ENCODE measurements around the gene RAB4B.

Gene RAB4B

DNA sequence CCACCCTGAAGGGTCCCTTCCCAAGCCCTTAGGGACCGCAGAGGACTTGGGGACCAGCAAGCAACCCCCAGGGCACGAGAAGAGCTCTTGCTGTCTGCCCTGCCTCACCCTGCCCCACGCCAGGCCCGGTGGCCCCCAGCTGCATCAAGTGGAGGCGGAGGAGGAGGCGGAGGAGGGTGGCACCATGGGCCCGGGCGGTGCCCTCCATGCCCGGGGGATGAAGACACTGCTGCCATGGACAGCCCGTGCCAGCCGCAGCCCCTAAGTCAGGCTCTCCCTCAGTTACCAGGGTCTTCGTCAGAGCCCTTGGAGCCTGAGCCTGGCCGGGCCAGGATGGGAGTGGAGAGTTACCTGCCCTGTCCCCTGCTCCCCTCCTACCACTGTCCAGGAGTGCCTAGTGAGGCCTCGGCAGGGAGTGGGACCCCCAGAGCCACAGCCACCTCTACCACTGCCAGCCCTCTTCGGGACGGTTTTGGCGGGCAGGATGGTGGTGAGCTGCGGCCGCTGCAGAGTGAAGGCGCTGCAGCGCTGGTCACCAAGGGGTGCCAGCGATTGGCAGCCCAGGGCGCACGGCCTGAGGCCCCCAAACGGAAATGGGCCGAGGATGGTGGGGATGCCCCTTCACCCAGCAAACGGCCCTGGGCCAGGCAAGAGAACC, 22.4 kb downstream of the RAB4B start:
- Mint-ChIP-seq H3K27me3 (ENCODE audit: low read depth) (no peaks in the 10 kb centered on the region), H3K36me3 (ENCODE audit: low read depth) (peaks cover 27% of the 10 kb centered on the region), H3K4me1 (peaks cover 46% of the 10 kb centered on the region), H3K4me3 (peak overlapping the region; percentile 98 to 99 (median 99)), H3K9me3 (no peaks in the 10 kb centered on the region), H3K27ac (peak overlapping the region; percentile 92 to 98 (median 96))
- TF ChIP-seq, protein P1, sequence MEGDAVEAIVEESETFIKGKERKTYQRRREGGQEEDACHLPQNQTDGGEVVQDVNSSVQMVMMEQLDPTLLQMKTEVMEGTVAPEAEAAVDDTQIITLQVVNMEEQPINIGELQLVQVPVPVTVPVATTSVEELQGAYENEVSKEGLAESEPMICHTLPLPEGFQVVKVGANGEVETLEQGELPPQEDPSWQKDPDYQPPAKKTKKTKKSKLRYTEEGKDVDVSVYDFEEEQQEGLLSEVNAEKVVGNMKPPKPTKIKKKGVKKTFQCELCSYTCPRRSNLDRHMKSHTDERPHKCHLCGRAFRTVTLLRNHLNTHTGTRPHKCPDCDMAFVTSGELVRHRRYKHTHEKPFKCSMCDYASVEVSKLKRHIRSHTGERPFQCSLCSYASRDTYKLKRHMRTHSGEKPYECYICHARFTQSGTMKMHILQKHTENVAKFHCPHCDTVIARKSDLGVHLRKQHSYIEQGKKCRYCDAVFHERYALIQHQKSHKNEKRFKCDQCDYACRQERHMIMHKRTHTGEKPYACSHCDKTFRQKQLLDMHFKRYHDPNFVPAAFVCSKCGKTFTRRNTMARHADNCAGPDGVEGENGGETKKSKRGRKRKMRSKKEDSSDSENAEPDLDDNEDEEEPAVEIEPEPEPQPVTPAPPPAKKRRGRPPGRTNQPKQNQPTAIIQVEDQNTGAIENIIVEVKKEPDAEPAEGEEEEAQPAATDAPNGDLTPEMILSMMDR (IDR thresholded peaks at IDR 0.05; ENCODE audit: unreplicated experiment in 3 of 3) = no peak

DNA sequence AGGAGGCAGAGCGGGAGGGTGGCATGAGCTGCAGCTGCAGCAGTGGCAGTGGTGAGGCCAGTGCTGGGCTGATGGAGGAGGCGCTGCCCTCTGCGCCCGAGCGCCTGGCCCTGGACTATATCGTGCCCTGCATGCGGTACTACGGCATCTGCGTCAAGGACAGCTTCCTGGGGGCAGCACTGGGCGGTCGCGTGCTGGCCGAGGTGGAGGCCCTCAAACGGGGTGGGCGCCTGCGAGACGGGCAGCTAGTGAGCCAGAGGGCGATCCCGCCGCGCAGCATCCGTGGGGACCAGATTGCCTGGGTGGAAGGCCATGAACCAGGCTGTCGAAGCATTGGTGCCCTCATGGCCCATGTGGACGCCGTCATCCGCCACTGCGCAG, 22.9 kb downstream of the RAB4B start:
- Mint-ChIP-seq H3K4me1 (peaks cover 51% of the 10 kb centered on the region), H3K4me3 (peak overlapping the region; percentile 98 to 99 (median 99)), H3K27me3 (ENCODE audit: low read depth) (no peaks in the 10 kb centered on the region), H3K9me3 (no peaks in the 10 kb centered on the region), H3K27ac (no peak overlapping the region), H3K36me3 (ENCODE audit: low read depth) (peaks cover 27% of the 10 kb centered on the region)
- TF ChIP-seq, protein P1 (IDR thresholded peaks at IDR 0.05; ENCODE audit: unreplicated experiment in 3 of 3) = no peak

DNA sequence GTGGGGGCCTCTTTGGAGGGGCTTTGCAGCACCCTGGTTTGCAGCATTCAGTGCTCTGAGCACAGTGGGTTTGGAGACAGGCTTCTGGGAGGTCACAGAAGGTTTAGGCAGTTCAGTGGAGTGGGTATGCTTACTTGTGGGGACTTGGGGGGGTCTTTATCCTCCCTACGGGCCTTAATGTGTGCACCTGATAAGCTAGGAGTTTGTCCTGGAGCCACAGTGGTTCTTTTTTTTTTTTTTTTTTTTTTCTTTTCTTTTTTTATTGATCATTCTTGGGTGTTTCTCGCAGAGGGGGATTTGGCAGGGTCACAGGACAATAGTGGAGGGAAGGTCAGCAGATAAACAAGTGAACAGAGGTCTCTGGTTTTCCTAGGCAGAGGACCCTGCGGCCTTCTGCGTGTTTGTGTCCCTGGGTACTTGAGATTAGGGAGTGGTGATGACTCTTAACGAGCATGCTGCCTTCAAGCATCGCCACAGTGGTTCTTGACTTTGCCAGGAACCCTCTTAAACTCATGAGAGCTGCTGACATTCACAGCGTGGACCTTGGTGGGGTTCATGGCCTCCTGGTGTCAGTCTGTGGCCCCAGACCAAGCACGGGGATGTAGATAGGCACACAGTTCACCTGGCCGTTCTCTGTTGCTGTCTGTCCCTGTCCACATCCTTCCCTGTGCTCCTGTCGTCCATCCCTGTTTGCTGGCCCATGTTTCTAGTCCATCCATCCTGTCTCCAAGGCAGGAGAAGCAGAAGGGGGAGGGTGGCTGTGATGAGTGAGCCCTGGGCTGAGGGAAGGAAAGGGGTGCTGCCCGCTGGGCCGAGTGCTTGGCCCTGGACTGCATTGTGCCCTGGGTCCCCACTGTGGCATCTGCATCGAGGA, 23.6 kb downstream of the RAB4B start:
- H3K4me3 Mint-ChIP-seq = peak overlapping the region; percentile 80 to 99 (median 98)
- TF ChIP-seq, protein P1 (IDR thresholded peaks at IDR 0.05; ENCODE audit: unreplicated experiment in 3 of 3) = no peak
- peak overlapping the region; percentile 77 to 81 (median 79) for H3K27ac Mint-ChIP-seq
- H3K27me3 Mint-ChIP-seq (ENCODE audit: low read depth) = no peaks in the 10 kb centered on the region
- H3K36me3 Mint-ChIP-seq (ENCODE audit: low read depth) = peaks cover 27% of the 10 kb centered on the region
- peaks cover 58% of the 10 kb centered on the region for H3K4me1 Mint-ChIP-seq
- no peaks in the 10 kb centered on the region for H3K9me3 Mint-ChIP-seq

DNA sequence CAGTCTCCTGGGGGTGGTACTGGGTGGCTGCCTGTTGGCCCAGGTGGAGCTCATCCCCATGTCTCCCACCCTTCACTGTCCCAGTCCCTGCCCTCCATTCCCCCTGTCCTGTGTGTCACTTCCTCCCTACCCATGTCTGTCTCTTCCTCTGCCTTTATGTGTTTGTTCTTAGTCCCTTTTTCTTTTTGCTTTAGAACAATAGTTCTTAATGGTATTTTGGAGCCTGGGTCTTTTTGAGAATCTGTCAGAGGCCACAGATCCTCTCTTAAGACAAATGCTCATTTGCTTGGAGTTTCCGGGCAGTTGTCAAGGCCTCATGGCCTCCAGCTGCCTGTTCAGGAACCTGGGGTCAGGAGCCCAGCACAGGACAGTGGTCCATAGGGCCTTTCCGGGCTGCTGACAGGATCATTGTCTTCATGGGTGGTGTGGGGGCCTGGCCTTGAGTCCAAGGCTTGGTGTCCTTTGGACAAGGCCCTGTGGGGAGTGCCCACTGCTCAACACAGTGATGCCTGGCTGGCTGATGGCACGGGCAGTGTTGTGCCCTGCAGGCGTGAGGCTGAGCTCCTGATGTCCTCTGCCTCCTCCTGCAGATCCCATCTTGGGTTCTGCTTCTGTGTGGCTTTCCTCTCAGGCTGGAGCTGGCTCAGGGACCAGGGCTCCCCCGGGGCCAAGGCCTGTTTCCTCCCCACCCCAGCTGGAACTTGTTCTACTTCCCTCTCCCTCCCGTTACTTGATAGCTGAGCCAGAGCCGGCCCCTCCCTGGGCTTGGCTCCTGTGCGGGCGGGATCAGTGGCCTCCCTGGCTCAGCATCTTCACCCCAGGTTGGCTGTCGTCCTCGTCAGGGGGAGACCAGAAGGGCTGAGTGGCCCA, 24.5 kb downstream of the RAB4B start:
- TF ChIP-seq, protein P1 (IDR thresholded peaks at IDR 0.05; ENCODE audit: unreplicated experiment in 3 of 3) = no peak
- Mint-ChIP-seq H3K27me3 (ENCODE audit: low read depth) (no peaks in the 10 kb centered on the region), H3K4me1 (peaks cover 62% of the 10 kb centered on the region), H3K9me3 (no peaks in the 10 kb centered on the region), H3K36me3 (ENCODE audit: low read depth) (peaks cover 27% of the 10 kb centered on the region), H3K4me3 (peak overlapping the region; percentile 80 to 99 (median 98)), H3K27ac (peak overlapping the region; percentile 77 to 81 (median 79))

- Mint-ChIP-seq H3K4me3 (peak overlapping the region; percentile 80 to 99 (median 98)), H3K27me3 (ENCODE audit: low read depth) (no peaks in the 10 kb centered on the region), H3K36me3 (ENCODE audit: low read depth) (peaks cover 31% of the 10 kb centered on the region), H3K4me1 (peaks cover 58% of the 10 kb centered on the region), H3K9me3 (no peaks in the 10 kb centered on the region), H3K27ac (peak overlapping the region; percentile 69 to 79 (median 75))
- TF ChIP-seq, protein P1 (IDR thresholded peaks at IDR 0.05; ENCODE audit: unreplicated experiment in 3 of 3) = no peak
Observed at GRCh38 chr19:40803170-40803856, 25.3 kb downstream of the RAB4B start.
